HG02678 (cell line): ENCODE data around the gene CBX7.

Source experiments
- ATAC-seq: cut with Tn5 transposase; IDR thresholded peaks from one replicate; pipeline ENCODE4 v1.9.1; 2021; ENCODE audit warnings: mild to moderate bottlenecking, moderate library complexity; ENCODE audit not compliant: unreplicated experiment

CBX7 gene

DNA sequence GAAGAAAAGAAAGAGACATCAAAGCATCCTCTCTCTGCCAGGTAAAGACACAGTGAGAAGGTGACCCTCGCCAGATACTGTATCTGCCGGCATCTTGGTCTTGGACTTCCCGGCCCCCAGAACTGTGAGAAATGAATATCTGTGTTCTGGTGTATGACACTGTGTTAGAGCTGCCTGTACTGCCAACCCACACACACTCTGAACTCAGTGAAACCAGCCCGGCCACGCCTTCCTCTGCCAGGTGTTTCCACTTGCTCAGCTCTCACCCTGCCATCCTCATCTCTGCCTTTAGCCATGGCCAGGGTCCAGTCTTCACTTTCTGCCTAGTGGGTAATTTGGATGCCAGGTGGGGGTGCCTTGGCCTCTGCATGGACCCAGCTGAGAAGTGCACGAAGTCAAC is 24.0 kb downstream of the CBX7 start:
- ATAC-seq: no peak

DNA sequence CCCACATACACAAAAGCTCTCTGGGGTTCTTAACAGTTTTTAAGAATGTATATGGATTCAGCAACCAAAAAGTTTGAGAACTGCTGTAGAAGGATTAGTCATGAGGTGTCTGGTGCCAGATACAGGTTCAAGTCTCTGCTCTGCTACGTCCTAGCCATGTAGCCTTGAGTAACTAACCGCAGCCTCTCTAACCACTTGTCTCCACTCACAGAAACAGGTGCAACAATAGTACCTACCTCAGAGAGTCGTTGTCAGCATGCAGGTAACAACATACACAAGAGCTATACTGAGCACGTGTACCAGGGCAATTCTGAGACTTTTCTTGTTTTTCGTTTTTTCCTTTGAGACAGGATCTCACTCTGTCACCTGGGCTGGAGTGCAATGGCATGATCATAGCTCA is 26.9 kb downstream of the CBX7 start:
- ATAC-seq: no peak

DNA sequence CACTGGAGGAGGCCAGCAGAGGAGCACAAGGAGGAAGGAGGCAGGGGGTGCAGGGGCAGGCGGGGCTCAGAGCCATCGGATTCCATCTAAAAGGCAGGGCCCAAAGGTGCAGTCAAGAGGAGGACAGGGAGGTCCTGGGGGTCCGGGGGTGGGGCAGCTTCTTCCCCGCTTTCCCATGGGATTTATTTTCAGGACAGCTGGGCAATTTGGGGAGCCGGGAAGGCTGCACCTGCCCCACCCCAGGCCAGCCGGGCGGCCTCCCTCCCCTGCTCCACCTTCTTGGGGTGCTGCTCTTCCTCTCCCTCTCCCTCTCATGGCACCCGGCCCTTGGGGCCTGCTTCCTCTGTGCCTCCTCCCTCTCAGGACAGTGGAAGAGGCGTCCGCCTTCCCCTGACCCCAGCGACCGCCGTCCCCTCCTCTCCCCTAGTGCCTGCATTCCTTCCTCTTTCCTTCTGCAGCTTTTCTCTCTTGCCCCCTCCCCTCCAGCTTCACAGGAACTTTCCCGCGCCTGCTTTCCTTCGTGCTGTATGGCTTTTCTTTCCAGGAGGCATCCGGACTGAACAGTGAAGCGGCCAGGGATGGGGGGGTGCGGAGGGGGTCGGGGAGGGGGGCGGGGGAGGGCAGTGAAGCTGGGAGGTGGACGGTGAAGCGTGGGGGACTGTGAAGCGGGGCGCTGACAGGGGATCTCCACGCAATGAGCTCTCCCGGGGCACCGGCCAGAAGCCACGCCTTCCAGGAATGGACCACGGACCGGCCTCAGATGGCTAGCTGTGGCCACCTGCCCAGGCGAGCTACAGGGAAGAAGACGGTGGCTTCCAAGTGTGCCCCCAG is 28.5 kb downstream of the CBX7 start:
- no peak for ATAC-seq

DNA sequence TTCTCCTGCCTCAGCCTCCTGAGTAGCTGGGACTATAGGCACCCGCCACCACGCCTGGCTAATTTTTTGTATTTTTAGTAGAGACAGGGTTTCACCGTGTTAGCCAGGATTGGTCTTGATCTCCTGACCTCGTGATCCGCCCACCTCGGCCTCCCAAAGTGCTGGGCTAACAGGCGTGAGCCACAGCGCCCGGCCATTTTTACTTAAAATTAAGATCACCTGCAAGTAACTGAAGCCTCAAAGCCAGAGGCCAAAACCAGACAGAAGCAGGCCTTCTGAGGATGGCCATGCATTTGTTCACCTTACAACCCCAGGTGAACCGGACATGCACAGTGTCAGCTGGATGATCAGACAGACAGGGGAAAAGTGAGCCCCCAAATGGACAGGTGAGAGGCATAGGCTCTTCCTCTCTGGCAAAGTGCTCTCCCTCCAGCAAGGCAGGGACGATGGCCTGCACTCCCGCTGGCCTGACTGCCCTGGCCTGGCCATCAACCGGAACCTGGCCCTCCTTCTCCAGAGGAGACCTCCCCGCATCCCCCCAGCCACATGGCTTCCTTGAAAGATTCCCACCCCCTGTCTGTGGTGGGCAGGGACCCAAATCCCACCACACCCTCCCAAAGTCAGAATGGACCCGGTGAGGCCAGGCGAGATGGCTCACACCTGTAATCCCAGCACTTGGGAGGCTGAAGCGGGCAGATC is 29.6 kb downstream of the CBX7 start:
- ATAC-seq: no peak

DNA sequence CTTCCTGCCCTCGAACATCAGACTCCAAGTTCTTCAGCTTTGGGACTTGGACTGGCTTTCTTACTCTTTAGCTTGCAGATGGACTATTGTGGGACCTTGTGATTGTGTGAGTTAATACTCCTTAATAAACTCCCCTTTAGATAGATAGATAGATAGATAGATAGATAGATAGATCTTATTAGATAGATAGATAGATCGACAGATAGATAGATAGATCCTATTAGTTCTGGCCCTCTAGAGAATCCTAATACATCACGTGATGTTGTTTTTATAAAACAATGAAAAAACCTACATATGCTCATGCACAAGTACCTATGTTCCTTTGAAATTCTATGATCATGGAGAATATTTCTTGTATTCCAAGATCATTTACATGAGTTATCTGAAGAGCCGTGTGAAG is 31.5 kb downstream of the CBX7 start:
- ATAC-seq: no peak

DNA sequence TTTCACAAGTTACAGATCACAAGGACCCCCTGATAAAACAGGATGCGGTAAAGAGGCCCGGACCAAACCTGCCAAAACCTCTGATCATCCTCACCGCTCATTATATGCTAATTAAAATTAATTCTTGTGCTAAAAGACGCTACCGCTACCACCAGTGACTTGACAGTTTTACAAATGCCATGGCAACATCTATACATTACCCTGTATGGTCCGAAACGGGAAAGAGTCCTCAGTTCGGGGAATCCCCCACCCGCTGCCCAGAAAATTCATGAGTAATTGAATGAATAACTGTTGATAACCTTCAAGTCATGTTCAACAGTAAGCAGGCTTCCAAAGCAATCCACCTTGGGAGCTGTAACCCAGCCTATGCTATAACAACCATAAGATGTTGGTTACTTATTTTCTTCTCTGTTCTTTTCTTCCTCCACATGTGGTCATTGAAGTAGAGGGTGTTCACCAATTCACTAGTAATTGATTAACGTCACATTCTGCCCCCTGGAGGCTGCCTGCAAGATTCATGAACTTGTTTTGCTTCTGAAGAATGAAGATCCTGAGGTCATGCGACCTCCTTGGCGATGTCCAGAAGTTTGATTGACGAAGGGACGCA is 34.8 kb downstream of the CBX7 start:
- no peak for ATAC-seq

DNA sequence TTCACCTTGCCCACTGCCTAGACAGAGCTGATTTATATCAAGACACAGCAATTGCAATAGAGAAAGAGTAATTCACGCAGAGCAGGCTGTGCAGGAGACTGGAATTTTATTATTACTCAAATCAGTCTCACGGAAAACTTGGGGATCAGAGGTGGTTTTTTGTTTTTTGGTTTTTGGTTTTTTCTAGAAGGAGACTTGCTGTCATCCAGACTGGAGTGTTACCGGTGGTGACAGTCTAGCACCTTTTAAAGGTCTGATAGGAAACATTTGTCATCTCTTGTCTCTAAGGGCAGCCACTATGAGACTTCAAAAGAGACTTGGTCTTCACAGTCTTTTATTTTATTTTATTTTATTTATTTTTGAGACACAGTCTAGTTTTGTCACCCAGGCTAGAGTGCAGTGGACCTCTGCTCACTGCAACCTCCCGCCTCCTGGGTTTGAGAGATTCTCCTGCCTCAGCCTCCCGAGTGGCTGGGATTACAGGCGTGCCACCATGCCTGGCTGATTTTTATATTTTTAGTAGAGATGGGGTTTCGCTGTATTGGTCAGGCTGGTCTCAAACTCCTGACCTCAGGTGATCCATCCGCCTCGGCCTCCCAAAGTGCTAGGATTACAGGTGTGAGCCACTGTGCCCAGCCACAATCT is 36.4 kb downstream of the CBX7 start:
- no peak for ATAC-seq

DNA sequence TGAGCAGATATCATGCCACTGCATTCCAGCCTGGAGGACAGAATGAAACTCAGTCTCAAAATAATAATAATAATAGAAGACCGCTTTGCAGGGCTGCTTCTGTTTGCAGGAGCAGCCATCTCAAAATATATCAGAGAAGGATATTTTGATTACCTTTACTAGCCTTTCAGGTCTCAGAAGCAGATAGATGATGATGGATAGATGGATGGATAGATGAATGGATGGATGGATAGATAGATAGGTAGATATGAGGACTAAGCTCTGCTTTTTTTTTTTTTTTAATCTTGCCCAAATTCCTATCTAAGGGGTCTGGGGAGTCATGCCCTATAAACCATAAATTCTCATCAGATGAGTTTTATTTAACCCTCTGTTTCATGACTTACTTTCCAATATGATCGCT is 36.9 kb downstream of the CBX7 start:
- no peak for ATAC-seq

DNA sequence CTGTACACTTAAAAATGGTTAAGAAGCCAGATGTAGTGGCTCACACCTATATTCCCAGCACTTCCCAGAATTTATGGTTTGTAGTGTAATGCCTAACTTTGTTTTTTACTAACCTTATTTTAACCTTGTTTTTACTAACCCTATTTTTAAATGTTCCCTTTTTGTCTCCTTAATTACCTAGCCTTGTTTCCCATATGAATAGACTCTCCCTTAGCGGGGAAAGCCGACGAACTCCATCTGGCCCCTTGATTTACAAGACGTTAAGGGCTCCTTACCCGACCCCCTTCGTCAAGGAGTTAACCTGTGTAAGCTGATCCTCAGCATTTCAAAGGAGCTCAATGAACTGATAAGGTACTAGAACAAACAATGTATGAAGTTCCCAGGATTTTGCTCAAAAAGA is 38.4 kb downstream of the CBX7 start:
- ATAC-seq: no peak

DNA sequence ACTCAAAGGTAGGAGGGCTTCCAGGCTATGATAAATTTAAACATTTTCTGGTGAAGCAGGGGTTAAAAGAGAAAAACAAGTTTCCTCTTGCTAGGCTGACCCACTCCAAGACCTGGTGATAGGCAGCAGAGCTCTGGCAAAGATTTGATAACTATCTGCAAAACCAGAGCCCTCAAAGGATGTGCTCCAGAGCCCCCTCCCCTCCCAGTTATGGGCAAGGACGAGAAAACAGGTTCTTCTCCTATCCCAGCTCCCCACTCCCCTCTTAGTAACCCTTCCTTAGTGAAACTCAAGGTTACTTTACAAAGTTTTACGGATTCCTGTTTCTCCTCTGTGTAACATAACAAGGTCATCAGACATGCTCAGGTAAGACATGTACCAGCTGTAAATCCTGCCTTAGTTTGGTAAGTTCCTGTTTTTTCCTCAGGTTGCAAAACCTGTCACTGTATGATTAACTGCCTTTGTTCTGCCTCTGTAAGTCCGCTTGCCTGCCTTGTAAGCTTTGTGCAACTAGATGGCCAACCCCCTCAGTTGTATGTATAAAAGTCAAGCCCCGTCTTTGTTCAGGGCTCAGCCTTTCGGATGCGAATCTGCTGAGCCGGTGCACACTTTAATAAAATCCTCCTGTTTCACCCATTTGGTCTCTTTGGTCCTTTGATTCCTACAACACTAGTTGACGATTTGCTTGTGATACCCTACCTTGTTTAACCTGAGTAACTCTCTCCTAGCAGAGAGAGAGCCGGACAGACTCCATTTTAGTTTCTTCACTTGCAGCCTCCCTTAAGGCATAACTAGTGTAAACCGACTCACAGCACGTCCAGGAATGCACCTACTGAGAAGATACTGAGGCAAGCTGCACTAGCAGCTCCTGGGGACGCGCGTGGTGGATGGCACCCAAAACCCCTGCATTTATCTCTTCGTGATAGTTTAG is 41.6 kb downstream of the CBX7 start:
- ATAC-seq: no peak

DNA sequence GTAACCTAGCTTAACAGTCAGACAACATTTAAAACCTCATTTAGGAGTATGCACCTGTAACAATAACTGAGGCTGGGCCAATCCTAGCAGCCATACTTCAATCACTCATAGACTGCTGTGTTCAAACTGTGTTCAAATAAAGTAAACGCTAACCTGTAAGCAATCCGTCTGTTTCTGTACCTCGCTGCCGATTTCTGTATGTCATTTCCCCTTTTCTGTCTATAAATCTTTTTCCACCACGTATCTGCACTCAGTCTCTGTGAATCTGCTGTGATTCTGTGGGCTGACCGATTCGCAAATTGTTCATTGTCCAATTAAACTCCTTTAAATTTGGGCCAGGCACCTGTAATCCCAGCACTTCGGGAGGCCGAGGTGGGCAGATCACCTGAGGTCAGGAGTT is 43.1 kb downstream of the CBX7 start:
- no peak for ATAC-seq

DNA sequence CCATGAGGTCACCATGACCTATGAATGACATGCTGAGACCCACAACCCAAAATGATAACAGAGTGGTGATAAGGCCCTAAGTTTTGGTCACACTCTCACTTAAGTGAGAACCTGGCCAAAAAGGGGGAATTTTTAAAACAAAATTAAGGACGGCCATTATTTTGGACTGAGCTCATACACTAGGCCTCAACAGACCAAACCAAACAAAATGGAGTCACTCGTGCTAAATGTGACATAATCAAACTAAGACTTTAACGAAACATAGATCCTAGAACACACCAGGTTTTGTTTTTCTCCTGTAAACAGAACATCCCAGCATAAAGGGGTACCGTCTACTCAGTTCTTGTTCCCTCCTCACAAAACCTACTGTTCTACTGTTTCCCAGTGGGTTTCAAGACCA is 44.0 kb downstream of the CBX7 start:
- no peak for ATAC-seq

DNA sequence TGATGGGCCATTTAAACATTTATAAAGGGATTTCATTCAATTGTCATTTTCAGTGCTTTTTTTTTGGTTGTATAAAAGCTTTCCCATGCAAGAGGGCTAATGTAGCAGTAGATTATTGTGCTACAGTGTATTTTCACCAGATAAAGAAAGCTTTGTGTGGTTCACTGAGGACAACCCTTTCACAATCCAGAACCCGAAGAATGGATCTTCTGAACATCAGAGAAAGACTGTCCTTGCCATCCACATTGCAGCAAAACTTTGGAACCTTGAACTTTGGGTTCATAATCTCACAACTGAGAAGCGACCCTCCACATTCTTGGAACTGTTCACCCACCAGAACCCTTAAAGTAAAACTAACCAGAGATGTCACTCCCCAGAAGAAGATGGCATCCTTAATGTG is 46.2 kb downstream of the CBX7 start:
- ATAC-seq: no peak

DNA sequence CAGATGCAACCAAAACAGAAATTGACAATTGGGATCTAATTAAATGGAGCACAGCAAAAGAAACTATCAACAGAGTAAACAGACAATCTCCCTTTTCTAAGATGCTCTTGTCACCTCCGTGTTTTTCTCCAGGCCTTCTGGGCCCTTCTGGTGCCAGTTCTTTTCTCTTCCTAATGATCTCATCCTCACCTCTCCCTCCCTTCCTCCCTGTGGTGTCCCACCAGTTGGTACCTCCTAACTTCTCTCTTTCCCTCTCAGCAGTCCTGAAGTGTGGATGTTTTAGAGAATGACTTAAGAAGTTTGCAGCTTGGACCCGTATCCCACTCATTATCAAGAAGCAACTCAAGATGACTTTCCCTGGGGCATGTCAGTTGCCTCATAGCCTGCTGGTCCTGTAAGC is 49.0 kb downstream of the CBX7 start:
- no peak for ATAC-seq

DNA sequence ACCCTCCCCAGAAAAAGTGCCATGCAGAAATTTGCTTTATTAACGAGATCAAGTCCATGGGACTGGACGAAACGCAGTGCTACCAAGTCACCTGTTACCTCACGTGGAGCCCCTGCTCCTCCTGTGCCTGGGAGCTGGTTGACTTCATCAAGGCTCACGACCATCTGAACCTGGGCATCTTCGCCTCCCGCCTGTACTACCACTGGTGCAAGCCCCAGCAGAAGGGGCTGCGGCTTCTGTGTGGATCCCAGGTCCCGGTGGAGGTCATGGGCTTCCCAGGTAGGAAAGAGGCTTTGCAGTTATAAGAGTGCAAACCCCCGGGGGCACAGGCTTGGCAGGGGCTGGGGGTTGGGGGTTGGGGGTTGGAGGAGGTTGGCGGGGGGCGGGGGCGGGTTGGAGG is 51.3 kb downstream of the CBX7 start:
- no peak for ATAC-seq

DNA sequence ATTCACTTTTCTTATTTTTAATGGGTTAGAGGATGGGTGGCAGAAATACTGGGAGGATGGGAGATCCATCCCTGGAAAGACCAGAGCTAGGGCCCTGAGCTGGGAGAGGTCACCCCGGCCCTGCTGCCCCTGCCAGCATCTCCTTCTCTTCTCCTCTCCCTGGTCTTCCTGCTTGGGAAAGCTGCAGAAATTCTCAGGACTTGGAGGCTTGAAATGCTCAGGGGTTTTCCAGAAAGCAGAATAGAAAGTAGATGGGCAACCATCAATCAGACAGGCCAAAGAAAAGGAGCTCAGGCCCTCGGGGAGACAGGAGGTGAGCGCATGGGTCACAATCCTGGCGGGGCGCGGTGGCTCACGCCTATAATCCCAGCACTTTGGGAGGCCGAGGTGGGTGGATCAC is 53.9 kb downstream of the CBX7 start:
- no peak for ATAC-seq

DNA sequence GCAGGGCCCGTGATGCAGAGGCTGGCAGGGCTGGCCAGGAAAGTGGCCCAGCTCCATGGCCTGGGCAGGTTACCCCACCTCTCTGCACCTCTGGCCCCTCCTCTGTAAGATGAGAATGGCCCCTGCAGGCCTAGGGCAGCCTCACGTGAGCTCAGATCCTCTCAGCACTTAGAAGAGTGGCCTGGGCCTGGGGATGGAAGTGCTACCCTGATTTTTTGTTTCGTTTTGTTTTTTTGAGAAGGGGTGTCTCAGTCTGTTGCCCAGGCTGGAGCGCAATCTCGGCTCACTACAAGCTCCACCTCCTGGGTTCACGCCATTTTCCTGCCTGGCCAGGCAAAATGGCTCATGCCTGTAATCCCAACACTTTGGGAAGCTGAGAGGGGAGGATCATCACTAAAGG is 54.5 kb downstream of the CBX7 start:
- ATAC-seq: no peak

DNA sequence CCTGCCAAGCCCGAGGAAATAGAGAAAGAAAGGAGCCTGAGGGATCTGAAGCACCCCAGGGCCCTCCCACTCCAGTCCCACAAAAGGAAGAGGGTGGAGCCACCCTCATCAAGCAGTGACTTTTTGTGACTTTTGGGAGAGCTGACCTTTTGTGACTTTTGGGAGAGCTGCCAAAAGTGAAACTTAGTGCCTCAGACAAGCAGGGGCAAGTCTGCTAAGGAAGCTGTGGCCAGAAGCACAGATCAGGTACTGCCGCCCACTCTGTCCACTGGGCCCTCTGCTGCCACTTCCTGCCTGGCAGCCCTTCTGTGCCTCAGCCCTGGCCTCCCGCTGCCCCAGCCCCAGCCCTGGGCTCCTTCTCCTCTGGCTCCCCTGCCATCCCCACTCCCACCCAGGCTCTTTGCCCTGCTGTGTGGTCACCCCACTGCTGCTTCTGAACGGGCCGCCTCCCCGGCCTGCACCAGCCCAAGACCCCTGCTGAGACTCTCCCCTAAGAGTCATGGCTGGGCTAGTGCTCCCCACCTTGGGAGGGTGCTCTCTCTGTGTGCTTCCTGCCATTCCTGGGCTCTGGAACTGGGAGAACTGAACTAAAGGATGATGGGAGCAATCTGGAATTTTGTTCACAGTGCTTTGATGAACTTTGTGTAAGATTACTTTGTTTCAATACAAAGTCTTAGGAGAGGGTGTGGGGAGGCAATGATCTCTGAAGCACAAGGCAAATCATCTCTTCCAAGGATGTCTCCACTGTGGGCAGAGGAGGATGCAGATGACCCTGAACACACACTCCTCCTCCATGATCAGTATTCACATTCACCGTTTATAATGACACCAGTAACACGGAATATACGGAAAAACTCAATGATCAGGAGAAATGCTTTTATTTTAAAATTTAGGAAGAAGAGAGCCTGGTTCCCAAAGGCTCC is 55.1 kb downstream of the CBX7 start, which contains the start of gene APOBEC3H:
Gene APOBEC3H, plus strand, starts transcription at position 147 of the 923 bp plus-strand sequence. CDS start 3,035 bp downstream, outside the sequence.
- ATAC-seq: no peak

DNA sequence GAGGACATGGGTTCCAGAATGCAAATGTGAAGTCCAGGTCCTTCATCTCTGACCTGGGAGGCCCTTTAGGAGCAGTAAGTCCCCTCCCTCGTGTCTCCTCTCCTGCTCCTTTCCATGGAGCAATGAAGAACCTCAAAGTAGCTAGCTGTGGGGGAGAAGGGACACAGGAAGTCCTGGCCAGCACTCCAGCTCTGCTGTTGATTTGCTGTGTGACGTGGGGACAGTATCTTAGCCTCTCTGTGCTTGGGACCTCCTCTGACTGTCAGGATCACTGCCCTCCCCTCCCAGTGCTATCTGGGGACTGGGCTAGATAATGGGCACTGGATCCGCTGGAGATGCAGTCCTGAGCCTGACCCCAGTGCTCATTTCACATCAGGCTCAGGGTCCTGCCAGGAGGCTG is 56.5 kb downstream of the CBX7 start:
- ATAC-seq: no peak
